ENCODE data around the gene DAAM2. TPM values are rescaled to one million over a fixed set of nuclear protein-coding genes. Genes with fewer than 3 reads are reported as not detected.

DAAM2 gene
- total and polyA plus RNA-seq, 2 of the 8 experiments (the other 6 are each of a cell fraction or from before 2014, with no cell fraction given), result 1.5 to 2.9 TPM

DNA sequence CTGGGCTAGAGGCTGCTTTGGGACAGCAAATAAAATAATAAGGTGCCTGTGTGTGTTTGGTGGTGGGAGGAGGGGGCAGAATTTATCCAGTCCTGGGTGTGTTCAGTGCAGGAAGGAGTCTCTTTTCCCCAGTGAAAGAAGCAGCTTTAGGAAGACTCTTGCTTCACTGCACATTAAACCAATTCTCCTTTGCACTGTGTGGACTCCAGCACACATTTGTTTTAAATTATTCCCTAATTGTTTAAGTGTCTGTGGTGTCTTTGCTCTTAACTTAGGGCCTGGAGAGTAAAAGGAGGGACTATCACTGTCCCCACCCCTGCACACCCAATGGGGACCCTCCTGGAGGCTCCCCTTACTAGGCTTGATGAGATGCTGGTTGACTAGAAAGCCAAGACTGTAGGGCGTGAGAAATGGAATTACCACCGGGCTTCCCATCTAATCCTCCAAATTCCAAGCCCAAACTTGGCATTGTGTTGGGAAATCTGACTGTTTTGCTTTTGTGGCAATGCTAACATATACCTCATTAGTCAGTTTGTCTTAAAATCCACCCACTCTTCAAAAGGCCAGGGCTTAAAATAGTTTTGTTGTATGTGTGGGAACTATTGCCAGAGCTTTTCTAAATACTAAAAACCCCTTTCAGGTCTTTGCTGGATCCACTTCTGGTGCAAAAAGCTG lies 13.5 kb upstream of the DAAM2 start (continued):
- TF ChIP-seq, protein P1, sequence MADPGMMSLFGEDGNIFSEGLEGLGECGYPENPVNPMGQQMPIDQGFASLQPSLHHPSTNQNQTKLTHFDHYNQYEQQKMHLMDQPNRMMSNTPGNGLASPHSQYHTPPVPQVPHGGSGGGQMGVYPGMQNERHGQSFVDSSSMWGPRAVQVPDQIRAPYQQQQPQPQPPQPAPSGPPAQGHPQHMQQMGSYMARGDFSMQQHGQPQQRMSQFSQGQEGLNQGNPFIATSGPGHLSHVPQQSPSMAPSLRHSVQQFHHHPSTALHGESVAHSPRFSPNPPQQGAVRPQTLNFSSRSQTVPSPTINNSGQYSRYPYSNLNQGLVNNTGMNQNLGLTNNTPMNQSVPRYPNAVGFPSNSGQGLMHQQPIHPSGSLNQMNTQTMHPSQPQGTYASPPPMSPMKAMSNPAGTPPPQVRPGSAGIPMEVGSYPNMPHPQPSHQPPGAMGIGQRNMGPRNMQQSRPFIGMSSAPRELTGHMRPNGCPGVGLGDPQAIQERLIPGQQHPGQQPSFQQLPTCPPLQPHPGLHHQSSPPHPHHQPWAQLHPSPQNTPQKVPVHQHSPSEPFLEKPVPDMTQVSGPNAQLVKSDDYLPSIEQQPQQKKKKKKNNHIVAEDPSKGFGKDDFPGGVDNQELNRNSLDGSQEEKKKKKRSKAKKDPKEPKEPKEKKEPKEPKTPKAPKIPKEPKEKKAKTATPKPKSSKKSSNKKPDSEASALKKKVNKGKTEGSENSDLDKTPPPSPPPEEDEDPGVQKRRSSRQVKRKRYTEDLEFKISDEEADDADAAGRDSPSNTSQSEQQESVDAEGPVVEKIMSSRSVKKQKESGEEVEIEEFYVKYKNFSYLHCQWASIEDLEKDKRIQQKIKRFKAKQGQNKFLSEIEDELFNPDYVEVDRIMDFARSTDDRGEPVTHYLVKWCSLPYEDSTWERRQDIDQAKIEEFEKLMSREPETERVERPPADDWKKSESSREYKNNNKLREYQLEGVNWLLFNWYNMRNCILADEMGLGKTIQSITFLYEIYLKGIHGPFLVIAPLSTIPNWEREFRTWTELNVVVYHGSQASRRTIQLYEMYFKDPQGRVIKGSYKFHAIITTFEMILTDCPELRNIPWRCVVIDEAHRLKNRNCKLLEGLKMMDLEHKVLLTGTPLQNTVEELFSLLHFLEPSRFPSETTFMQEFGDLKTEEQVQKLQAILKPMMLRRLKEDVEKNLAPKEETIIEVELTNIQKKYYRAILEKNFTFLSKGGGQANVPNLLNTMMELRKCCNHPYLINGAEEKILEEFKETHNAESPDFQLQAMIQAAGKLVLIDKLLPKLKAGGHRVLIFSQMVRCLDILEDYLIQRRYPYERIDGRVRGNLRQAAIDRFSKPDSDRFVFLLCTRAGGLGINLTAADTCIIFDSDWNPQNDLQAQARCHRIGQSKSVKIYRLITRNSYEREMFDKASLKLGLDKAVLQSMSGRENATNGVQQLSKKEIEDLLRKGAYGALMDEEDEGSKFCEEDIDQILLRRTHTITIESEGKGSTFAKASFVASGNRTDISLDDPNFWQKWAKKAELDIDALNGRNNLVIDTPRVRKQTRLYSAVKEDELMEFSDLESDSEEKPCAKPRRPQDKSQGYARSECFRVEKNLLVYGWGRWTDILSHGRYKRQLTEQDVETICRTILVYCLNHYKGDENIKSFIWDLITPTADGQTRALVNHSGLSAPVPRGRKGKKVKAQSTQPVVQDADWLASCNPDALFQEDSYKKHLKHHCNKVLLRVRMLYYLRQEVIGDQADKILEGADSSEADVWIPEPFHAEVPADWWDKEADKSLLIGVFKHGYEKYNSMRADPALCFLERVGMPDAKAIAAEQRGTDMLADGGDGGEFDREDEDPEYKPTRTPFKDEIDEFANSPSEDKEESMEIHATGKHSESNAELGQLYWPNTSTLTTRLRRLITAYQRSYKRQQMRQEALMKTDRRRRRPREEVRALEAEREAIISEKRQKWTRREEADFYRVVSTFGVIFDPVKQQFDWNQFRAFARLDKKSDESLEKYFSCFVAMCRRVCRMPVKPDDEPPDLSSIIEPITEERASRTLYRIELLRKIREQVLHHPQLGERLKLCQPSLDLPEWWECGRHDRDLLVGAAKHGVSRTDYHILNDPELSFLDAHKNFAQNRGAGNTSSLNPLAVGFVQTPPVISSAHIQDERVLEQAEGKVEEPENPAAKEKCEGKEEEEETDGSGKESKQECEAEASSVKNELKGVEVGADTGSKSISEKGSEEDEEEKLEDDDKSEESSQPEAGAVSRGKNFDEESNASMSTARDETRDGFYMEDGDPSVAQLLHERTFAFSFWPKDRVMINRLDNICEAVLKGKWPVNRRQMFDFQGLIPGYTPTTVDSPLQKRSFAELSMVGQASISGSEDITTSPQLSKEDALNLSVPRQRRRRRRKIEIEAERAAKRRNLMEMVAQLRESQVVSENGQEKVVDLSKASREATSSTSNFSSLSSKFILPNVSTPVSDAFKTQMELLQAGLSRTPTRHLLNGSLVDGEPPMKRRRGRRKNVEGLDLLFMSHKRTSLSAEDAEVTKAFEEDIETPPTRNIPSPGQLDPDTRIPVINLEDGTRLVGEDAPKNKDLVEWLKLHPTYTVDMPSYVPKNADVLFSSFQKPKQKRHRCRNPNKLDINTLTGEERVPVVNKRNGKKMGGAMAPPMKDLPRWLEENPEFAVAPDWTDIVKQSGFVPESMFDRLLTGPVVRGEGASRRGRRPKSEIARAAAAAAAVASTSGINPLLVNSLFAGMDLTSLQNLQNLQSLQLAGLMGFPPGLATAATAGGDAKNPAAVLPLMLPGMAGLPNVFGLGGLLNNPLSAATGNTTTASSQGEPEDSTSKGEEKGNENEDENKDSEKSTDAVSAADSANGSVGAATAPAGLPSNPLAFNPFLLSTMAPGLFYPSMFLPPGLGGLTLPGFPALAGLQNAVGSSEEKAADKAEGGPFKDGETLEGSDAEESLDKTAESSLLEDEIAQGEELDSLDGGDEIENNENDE (IDR thresholded peaks at IDR 0.05; ENCODE audit: insufficient replicate concordance, low read length), result no peak
- TF ChIP-seq ZNF274 (IDR thresholded peaks at IDR 0.05; ENCODE audit: borderline replicate concordance, extremely low read depth, low read length), result no peak
- no peak for TF ChIP-seq TBP (IDR thresholded peaks at IDR 0.05; ENCODE audit: low read depth, low read length)
